GM18508 (cell line): ENCODE data around the gene TMEM129.
A peak's percentile ranks its signal among the peaks of the same experiment; 100 is the strongest.

Experiments
- ATAC-seq: cut with Tn5 transposase; IDR thresholded peaks from one replicate; pipeline ENCODE4 v1.9.1; 2021; ENCODE audit warnings: moderate number of reproducible peaks; ENCODE audit not compliant: insufficient read depth, unreplicated experiment

TMEM129 gene

GRCh38 chr4:1723131-1723801 lies 2.1 kb upstream of the TMEM129 start:
- ATAC-seq = no peak

- no peak for ATAC-seq
Measured at GRCh38 chr4:1722551-1723118, 1.5 kb upstream of the TMEM129 start.

GRCh38 chr4:1721666-1722550 lies 785 bp upstream of the TMEM129 start:
- no peak for ATAC-seq

- peak; percentile 3 for ATAC-seq
Measured at GRCh38 chr4:1720163-1720983, 750 bp downstream of the TMEM129 start.

DNA sequence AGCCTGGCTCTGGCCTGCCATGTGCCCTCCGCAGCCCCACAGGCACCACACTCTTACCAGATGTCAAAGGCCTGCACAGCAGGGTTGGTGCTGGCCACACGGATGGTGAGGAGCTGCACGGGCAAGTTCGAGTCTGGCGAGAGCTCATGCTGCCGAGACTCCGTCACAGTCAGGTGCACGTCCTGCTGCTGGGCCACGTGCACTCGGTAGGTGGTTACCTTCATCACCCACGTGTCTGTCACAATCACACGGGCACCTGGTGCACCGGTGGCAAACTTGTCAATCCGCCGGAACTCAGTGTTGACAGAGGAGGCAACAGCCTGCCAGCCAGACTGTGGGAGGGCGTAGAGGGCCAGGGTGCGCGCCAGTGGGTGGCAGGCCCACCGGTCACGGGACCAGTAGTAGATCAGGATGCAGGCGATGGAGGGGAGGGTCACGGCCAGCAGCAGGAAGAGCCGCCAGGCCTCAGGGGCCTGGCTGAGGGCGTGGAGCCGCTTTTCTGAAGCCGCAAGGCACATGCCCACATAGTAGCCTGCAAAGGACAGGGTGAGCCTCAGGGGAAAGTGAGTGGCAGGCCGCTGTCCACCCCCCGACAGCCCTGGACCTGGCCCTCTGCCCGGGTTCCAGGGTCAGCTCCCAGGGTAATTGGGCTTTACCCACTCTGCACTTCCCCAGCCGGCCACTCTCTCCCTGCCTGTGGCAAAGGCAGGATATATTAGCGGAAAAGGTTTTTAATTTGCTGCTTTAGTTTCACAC lies 2.9 kb downstream of the TMEM129 start:
- no peak for ATAC-seq

DNA sequence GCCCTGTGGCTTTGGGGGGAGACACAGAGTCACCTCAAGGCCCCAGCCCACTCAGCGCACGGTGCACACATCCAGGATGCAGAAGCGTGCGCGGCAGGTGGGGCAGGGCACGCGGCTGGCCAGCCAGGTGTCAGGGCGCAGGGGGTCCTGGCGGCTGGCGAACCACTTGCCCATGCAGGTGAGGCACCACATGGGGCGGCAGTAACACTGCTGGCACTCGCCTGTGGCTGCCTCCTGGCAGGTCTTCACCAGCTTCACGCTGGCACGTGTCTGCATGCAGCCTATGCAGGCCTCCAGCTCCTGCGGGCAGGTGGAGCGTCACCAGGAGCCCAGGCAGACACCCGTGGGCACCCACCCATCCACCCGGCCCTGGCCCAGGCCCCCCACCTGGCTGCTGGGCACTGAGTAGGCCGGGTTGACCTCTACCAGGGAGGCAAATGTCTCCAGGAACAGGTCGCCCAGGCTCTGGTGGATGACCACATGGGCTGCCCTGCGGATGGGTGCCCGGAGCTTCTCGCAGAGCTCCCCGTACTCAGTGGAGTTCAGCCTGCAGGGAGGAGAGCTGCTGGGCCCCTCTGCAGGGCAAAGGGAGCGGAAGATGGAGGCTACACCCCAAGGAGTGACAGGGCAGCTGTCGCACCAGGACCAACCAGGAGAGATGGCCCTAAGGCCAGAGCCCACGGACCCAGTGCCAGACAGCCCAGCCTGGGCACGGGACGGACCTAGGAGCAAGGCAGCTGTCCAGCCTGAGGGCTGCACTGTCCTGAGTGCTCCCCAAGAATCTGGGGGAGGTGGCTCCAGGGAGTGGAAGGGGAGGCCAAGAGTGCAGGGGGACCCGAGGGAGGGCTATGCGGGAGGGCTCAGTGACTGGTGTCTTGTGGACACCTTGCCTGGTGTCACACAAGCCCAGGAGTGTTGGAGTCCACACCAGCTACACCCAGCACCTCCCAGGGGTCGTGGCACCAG lies 3.7 kb downstream of the TMEM129 start:
- no peak for ATAC-seq

DNA sequence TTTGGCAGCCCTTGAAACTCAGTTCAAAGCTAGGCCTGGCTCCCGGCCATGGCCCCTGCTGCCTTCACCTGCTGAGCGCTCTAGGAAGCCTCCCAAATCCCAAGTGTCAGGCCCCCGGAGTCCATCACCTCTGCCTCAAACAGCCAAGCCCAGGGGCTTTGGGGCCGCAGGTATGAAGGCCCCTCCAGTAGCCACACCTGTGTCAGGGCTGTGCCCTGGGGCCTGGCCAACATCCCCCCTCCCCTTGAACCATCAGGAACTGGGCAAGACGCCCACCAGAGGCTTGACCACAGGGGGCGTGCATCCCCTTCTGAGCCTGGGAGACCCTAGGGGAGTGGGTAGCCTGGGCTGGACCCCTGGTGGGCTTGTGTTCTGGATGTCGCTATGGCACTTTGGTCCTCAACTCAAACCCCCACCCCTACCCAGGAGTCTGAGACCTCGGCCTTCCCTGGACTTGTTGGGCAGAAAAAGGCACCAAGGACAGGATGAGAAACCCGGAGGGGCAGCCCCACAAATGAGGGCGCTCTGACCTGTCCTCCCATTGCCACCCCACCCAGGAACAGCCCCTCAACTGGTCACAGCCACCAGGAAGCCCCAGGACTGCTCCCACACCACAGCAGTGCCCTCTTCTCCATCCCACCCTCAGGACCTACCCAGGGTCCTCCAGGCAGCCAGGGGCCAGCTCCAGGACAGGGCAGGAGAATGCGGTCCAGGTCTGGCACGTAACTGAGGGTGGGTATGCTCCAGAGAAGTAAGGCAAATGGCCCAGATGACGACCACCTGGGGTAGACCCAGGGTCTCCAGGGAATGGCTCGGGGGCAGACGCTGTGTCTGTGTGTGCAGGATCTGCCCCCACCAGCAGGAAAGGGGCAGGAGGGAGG lies 4.8 kb downstream of the TMEM129 start:
- ATAC-seq = no peak

DNA sequence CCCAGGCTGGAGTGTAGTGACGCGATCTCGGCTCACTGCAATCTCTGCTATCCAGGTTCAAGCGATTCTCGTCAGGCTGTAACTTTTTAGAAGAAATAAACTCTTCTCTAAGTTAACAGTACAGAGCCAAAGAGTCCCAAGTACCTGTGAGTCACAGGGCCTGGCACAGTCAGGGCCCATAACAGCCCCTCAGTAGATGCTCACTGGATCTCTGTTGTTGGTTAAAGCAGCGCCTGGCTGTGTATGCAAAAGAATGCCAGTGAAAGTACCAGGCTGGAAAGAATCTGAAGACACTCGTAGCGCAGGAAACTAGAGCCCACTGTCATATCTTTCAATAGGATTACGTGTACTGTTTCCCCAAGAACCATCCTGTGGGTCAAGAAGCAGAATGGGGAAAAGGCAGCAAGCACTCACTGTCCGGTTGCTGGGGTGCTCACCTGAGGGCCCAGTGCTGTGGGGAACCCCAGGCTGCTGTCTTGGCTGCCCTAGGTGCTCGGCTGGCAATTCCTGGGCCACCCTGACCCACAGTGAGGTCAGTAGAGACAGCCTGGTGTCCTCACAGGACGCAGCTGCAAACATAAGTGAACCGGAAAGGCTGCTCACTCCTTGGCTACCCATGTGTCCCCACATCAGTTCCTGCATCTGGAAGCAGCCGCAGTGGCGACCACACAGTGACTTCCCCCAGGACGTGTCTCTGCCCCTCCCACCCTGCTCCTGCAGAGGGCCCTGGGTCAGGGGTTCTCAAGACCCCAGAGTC lies 5.9 kb downstream of the TMEM129 start:
- no peak for ATAC-seq

GRCh38 chr4:1714303-1715001 lies 6.7 kb downstream of the TMEM129 start:
- ATAC-seq = no peak

GRCh38 chr4:1713003-1713851 lies 7.9 kb downstream of the TMEM129 start:
- no peak for ATAC-seq

- ATAC-seq = peak; percentile 42
Measured at GRCh38 chr4:1712216-1713002, 8.7 kb downstream of the TMEM129 start, which contains the start of gene SLBP. TSS of gene SLBP (minus strand) at chr4:1712319. CDS start at chr4:1712188, 131 bp downstream.

- no peak for ATAC-seq
Measured at GRCh38 chr4:1711571-1712215, 9.4 kb downstream of the TMEM129 start.

GRCh38 chr4:1711055-1711570 lies 10.0 kb downstream of the TMEM129 start:
- no peak for ATAC-seq

DNA sequence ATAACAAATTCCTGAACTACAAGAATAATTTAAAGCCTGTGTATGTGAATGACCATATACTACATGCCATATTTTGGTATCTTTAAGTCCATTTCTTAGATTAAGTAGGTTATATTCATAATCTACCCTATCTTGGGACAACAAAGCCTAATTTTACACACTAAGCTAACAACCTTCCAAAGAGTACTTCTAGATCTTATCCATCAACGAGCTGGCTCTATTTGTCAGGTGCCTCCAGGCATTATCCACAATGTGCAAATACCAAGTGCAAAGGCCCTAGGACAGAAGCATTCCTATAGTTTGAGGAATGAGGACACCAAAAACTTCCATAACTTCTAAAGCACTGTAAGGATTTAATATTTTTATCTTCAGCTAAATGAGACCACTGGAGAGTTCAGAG lies 12.5 kb downstream of the TMEM129 start:
- ATAC-seq = no peak
